Activated CD8-positive, alpha-beta T cell treated with anti-CD3 and anti-CD28 coated beads for 36 hours (primary cell): ENCODE data around the gene MVK. TPM values are rescaled to one million over a fixed set of nuclear protein-coding genes. Genes with fewer than 3 reads are reported as not detected.

Experiments used
- ATAC-seq: fragments of 200-7000 bp; cut with Tn5 transposase; one replicate; pipeline ENCODE4 v1.10.0; 2021; ENCODE audit warnings: mild to moderate bottlenecking, moderate library complexity
- CTCF ChIA-PET: fragments of 350-600 bp; sonication (Branson Sonifier 250); formaldehyde crosslinking; loops from one replicate; lab custom pipeline; 2021; ENCODE audit warnings: antibody characterized with exemption; lab: Charles Lee
- POLR2A ChIA-PET: fragments of 350-600 bp; sonication (Branson Sonifier 250); formaldehyde crosslinking; loops from one replicate; lab custom pipeline; 2021; ENCODE audit warnings: antibody characterized with exemption; lab: Charles Lee
- DNase-seq: peaks from one replicate; pipeline ENCODE4 v3.0.0-alpha.2; 2020
- H3K27ac Mint-ChIP-seq: one replicate; pipeline ENCODE4 v1.8.0; 2021; ENCODE audit warnings: mild to moderate bottlenecking, mixed read lengths
- H3K27me3 Mint-ChIP-seq: one replicate; pipeline ENCODE4 v1.8.0; 2021; ENCODE audit warnings: mixed read lengths
- H3K36me3 Mint-ChIP-seq: one replicate; pipeline ENCODE4 v1.8.0; 2021; ENCODE audit warnings: low read depth, mixed read lengths
- H3K4me1 Mint-ChIP-seq: one replicate; pipeline ENCODE4 v1.8.0; 2021; ENCODE audit warnings: low read depth, mixed read lengths
- H3K4me3 Mint-ChIP-seq: one replicate; pipeline ENCODE4 v1.8.0; 2021; ENCODE audit warnings: mild to moderate bottlenecking, moderate library complexity, mixed read lengths
- H3K9me3 Mint-ChIP-seq: one replicate; pipeline ENCODE4 v1.8.0; 2021; ENCODE audit warnings: mixed read lengths
- CTCF ChIP-seq: fragments of 200-600 bp; IDR thresholded peaks from one replicate; pipeline ENCODE4 v1.8.0; 2022; ENCODE audit warnings: antibody characterized with exemption, mild to moderate bottlenecking
- intact Hi-C: fragments of 100-400 bp; cut with micrococcal nuclease; formaldehyde crosslinking; loops from one replicate; pipeline ENCODE4 v1.10.0; 2022
- total RNA-seq, 2 experiments: library from RNA; stranded (reverse); gene quantifications; one replicate each; pipeline ENCODE4 v1.2.3, GENCODE V29; 2021

The MVK gene
- total RNA-seq, 2 experiments from 2014 or later = 16.2 to 19.8 TPM

DNA sequence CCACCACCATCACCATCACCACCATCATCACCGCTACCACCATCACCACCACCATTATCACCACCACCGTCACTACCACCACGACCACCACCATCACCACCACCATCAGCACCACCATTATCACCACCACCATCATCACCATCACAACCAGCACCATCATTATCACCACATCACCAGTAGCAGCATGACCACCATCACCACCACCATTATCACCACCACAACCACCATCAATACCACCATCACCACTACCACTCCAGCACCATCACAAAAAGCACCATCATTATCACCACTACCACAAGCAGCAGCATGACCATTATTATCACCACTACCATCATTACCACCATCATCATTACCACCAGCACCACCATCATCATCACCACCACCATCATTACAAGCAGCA lies 62.1 kb downstream of the MVK start:
- no peak for DNase-seq
- ChIA-PET CTCF (no interaction called here), POLR2A (no interaction called here)
- ATAC-seq = no peak
- no peaks in the 10 kb centered on the region for H3K9me3 Mint-ChIP-seq
- TF ChIP-seq CTCF = no peak
- intact Hi-C loops = no loop called here
- no peak overlapping the region for H3K27ac Mint-ChIP-seq
- peaks cover 5% of the 10 kb centered on the region for H3K27me3 Mint-ChIP-seq
- H3K4me1 Mint-ChIP-seq = no peaks in the 10 kb centered on the region
- H3K4me3 Mint-ChIP-seq = no peak overlapping the region
- H3K36me3 Mint-ChIP-seq = no peaks in the 10 kb centered on the region

DNA sequence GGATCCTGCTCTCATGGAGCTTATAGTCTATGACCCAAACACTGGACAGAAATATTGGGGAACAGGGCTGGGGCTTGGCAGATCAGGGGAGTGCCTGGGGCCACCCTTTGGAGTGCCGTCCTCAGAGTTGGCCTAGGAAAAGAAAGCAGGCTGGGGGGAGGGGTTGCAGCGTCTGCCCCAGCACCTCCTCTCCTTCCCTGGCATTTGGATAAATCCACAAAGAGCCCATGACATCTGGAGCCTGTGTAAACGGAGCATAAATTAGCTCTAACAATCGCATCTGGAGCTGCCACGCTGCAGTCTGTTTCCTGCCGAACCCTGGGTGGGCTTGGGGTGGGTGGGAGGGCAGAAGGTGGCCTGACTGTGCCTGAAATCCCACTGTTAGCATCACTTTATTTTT lies 63.8 kb downstream of the MVK start:
- Mint-ChIP-seq H3K4me1 (no peaks in the 10 kb centered on the region), H3K4me3 (no peak overlapping the region), H3K27me3 (peaks cover 3% of the 10 kb centered on the region), H3K9me3 (no peaks in the 10 kb centered on the region), H3K36me3 (no peaks in the 10 kb centered on the region), H3K27ac (no peak overlapping the region)
- DNase-seq (no peak), ATAC-seq (no peak)
- TF ChIP-seq CTCF = no peak
- CTCF ChIA-PET = no interaction called here
- intact Hi-C loops = no loop called here
- POLR2A ChIA-PET = no interaction called here

DNA sequence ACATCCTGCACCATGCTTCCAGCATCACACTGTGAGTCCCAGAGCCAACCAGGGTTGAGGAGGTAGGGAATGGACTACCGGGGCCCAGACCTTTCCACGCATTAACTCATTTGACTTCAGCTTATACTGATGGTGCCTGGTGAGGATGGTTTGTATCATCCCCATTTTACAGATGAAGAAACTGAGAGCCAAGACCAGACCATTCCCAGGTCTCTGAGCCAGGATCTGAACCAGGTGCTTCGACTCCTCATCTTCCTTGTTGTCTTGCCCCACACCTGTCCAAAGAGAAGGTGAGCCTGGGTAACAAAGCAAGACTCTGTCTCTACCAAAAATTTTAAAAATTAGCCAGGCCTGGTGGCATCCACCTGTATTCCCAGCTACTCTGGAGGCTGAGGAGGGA lies 64.4 kb downstream of the MVK start:
- DNase-seq (no peak), ATAC-seq (no peak)
- no peak for TF ChIP-seq CTCF
- peaks cover 3% of the 10 kb centered on the region for H3K27me3 Mint-ChIP-seq
- intact Hi-C loops = no loop called here
- POLR2A ChIA-PET = no interaction called here
- no peak overlapping the region for H3K4me3 Mint-ChIP-seq
- H3K27ac Mint-ChIP-seq = no peak overlapping the region
- no peaks in the 10 kb centered on the region for H3K4me1 Mint-ChIP-seq
- CTCF ChIA-PET = no interaction called here
- H3K9me3 Mint-ChIP-seq = no peaks in the 10 kb centered on the region
- H3K36me3 Mint-ChIP-seq = no peaks in the 10 kb centered on the region

- Mint-ChIP-seq H3K27ac (no peak overlapping the region), H3K9me3 (no peaks in the 10 kb centered on the region), H3K4me1 (no peaks in the 10 kb centered on the region), H3K4me3 (no peak overlapping the region), H3K36me3 (no peaks in the 10 kb centered on the region), H3K27me3 (peaks cover 3% of the 10 kb centered on the region)
- CTCF ChIA-PET = no interaction called here
- intact Hi-C loops = no loop called here
- DNase-seq = no peak
- TF ChIP-seq CTCF = no peak
- no peak for ATAC-seq
- POLR2A ChIA-PET = interaction anchor here (0.6 kb wide), 1 partner anchor 82 kb away, joined by 3 read pairs; no protein-coding TSS in a partner anchor
These were observed 65.1 kb downstream of the MVK start for GRCh38 chr12:109638735-109639134.

DNA sequence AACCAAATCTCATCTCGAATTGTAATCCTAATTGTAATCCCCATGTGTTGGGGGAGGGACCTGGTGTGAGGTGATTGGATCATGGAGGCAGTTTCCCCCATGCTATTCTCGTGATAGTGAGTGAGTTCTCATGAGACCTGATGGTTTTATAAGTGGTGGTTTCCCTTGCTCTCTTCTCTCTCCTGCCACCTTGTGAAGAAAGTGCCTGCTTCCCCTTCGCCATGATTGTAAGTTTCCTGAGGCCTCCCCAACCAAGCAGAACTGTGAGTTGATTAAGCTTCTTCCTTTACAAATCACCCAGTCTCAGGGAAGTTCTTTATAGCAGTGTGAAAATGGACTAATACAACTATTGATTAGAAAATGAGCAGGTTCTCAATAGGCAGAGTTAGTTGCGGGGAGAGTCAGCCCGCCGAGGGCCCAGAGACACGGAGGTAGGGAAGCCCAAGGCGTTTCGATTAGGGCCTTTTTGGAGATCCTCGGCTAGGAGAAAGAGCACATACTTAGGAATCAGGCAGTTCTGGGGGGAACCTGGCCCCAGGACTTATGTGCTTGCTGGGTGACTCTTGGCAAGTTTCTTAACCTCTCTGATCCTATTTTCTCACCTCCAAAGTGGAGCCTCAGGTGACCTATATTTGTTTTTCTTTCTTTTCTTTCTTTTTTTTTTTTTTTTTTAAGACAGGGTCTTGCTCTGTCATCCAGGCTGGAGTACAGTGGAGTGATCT lies 65.7 kb downstream of the MVK start:
- ChIA-PET CTCF (no interaction called here), POLR2A (no interaction called here)
- no peaks in the 10 kb centered on the region for H3K36me3 Mint-ChIP-seq
- H3K4me3 Mint-ChIP-seq = no peak overlapping the region
- TF ChIP-seq CTCF = no peak
- no peaks in the 10 kb centered on the region for H3K4me1 Mint-ChIP-seq
- H3K9me3 Mint-ChIP-seq = no peaks in the 10 kb centered on the region
- DNase-seq (no peak), ATAC-seq (no peak)
- no peak overlapping the region for H3K27ac Mint-ChIP-seq
- intact Hi-C loops = no loop called here
- peaks cover 3% of the 10 kb centered on the region for H3K27me3 Mint-ChIP-seq
